ENCODE data around the gene ZCCHC3.
"Not testable (repeated sequence)": the region's sequence is repeated elsewhere in the genome, so short reads cannot be mapped to it uniquely, and the experiment has no call there.

The ZCCHC3 gene

GRCh38 chr20:297098-297924 is at the start of gene ZCCHC3:
TSS of gene ZCCHC3 (plus strand) at chr20:297570. CDS start at chr20:297587, 17 bp downstream.
- Mint-ChIP-seq H3K4me3 (peak within 1 kb of the TSS; percentile 100), H3K4me1 (ENCODE audit: low read depth) (peaks cover 36% of the 10 kb centered on the region), H3K27me3 (ENCODE audit: low read depth) (no peaks in the 10 kb centered on the region), H3K27ac (peak within 1 kb of the TSS; percentile 99), H3K36me3 (ENCODE audit: low read depth) (peaks cover 26% of the 10 kb centered on the region), H3K9me3 (no peaks in the 10 kb centered on the region)

GRCh38 chr20:251354-251753 is 46.0 kb upstream of the ZCCHC3 start:
- Mint-ChIP-seq H3K27ac (no peak overlapping the region), H3K4me3 (peak overlapping the region; percentile 36), H3K27me3 (ENCODE audit: low read depth) (no peaks in the 10 kb centered on the region)

GRCh38 chr20:252801-253200 is 44.6 kb upstream of the ZCCHC3 start:
- Mint-ChIP-seq H3K4me1 (ENCODE audit: low read depth) (peaks cover 6% of the 10 kb centered on the region), H3K27me3 (ENCODE audit: low read depth) (no peaks in the 10 kb centered on the region), H3K4me3 (no peak overlapping the region), H3K9me3 (no peaks in the 10 kb centered on the region), H3K27ac (no peak overlapping the region), H3K36me3 (ENCODE audit: low read depth) (no peaks in the 10 kb centered on the region)

More at GRCh38 chr20:251354-251753, 46.0 kb upstream of the ZCCHC3 start:
- Mint-ChIP-seq H3K9me3 (no peaks in the 10 kb centered on the region), H3K36me3 (ENCODE audit: low read depth) (no peaks in the 10 kb centered on the region), H3K4me1 (ENCODE audit: low read depth) (peaks cover 6% of the 10 kb centered on the region)

- not testable (repeated sequence) for H3K27me3 Mint-ChIP-seq (ENCODE audit: low read depth); H3K4me3 Mint-ChIP-seq; H3K9me3 Mint-ChIP-seq; H3K27ac Mint-ChIP-seq; H3K36me3 Mint-ChIP-seq (ENCODE audit: low read depth); H3K4me1 Mint-ChIP-seq (ENCODE audit: low read depth)
Observed at GRCh38 chr20:253447-253846, 43.9 kb upstream of the ZCCHC3 start.

GRCh38 chr20:257419-257818 is 40.0 kb upstream of the ZCCHC3 start, which contains the start of gene DEFB132:
TSS of gene DEFB132 (plus strand) at chr20:257724. CDS start at chr20:257779, 55 bp downstream.
- H3K36me3 Mint-ChIP-seq (ENCODE audit: low read depth) = no peaks in the 10 kb centered on the region

GRCh38 chr20:258269-258858 is 39.0 kb upstream of the ZCCHC3 start:
- Mint-ChIP-seq H3K9me3 (no peaks in the 10 kb centered on the region), H3K27me3 (ENCODE audit: low read depth) (no peaks in the 10 kb centered on the region), H3K36me3 (ENCODE audit: low read depth) (no peaks in the 10 kb centered on the region), H3K4me3 (no peak overlapping the region), H3K27ac (no peak overlapping the region), H3K4me1 (ENCODE audit: low read depth) (peaks cover 10% of the 10 kb centered on the region)

More at GRCh38 chr20:257419-257818, 40.0 kb upstream of the ZCCHC3 start, which contains the start of gene DEFB132:
- Mint-ChIP-seq H3K4me1 (ENCODE audit: low read depth) (peaks cover 10% of the 10 kb centered on the region), H3K9me3 (no peaks in the 10 kb centered on the region), H3K27me3 (ENCODE audit: low read depth) (no peaks in the 10 kb centered on the region), H3K27ac (no peak within 1 kb of the TSS), H3K4me3 (no peak within 1 kb of the TSS)

- Mint-ChIP-seq H3K36me3 (ENCODE audit: low read depth) (no peaks in the 10 kb centered on the region), H3K27ac (no peak overlapping the region), H3K27me3 (ENCODE audit: low read depth) (no peaks in the 10 kb centered on the region), H3K4me1 (ENCODE audit: low read depth) (peaks cover 10% of the 10 kb centered on the region), H3K9me3 (no peaks in the 10 kb centered on the region), H3K4me3 (no peak overlapping the region)
Observed at GRCh38 chr20:258963-259362, 38.4 kb upstream of the ZCCHC3 start.

GRCh38 chr20:259981-260380 is 37.4 kb upstream of the ZCCHC3 start:
- Mint-ChIP-seq H3K4me1 (ENCODE audit: low read depth) (peaks cover 10% of the 10 kb centered on the region), H3K9me3 (no peaks in the 10 kb centered on the region), H3K27me3 (ENCODE audit: low read depth) (no peaks in the 10 kb centered on the region), H3K36me3 (ENCODE audit: low read depth) (no peaks in the 10 kb centered on the region), H3K27ac (no peak overlapping the region), H3K4me3 (no peak overlapping the region)

- Mint-ChIP-seq H3K9me3 (no peaks in the 10 kb centered on the region), H3K27me3 (ENCODE audit: low read depth) (peaks cover 13% of the 10 kb centered on the region), H3K27ac (no peak overlapping the region), H3K36me3 (ENCODE audit: low read depth) (no peaks in the 10 kb centered on the region), H3K4me3 (no peak overlapping the region), H3K4me1 (ENCODE audit: low read depth) (peaks cover 15% of the 10 kb centered on the region)
Observed at GRCh38 chr20:263701-264100, 33.7 kb upstream of the ZCCHC3 start.

- Mint-ChIP-seq H3K27ac (no peak overlapping the region), H3K4me3 (peak overlapping the region; percentile 80), H3K27me3 (ENCODE audit: low read depth) (peaks cover 13% of the 10 kb centered on the region), H3K4me1 (ENCODE audit: low read depth) (peaks cover 10% of the 10 kb centered on the region), H3K9me3 (no peaks in the 10 kb centered on the region), H3K36me3 (ENCODE audit: low read depth) (no peaks in the 10 kb centered on the region)
Observed at GRCh38 chr20:266596-267562, 30.5 kb upstream of the ZCCHC3 start.

GRCh38 chr20:270517-270916 is 26.9 kb upstream of the ZCCHC3 start:
- Mint-ChIP-seq H3K9me3 (no peaks in the 10 kb centered on the region), H3K36me3 (ENCODE audit: low read depth) (no peaks in the 10 kb centered on the region), H3K27ac (no peak overlapping the region), H3K27me3 (ENCODE audit: low read depth) (peaks cover 9% of the 10 kb centered on the region), H3K4me3 (no peak overlapping the region), H3K4me1 (ENCODE audit: low read depth) (peaks cover 10% of the 10 kb centered on the region)

GRCh38 chr20:271069-271468 is 26.3 kb upstream of the ZCCHC3 start:
- H3K4me1 Mint-ChIP-seq (ENCODE audit: low read depth) = peaks cover 10% of the 10 kb centered on the region
- no peak overlapping the region for H3K4me3 Mint-ChIP-seq
- peaks cover 3% of the 10 kb centered on the region for H3K36me3 Mint-ChIP-seq (ENCODE audit: low read depth)
- H3K27ac Mint-ChIP-seq = no peak overlapping the region
- H3K27me3 Mint-ChIP-seq (ENCODE audit: low read depth) = peaks cover 9% of the 10 kb centered on the region
- H3K9me3 Mint-ChIP-seq = no peaks in the 10 kb centered on the region

- Mint-ChIP-seq H3K27me3 (ENCODE audit: low read depth) (peaks cover 4% of the 10 kb centered on the region), H3K27ac (no peak overlapping the region), H3K36me3 (ENCODE audit: low read depth) (peaks cover 5% of the 10 kb centered on the region), H3K4me1 (ENCODE audit: low read depth) (peaks cover 7% of the 10 kb centered on the region), H3K4me3 (no peak overlapping the region), H3K9me3 (no peaks in the 10 kb centered on the region)
Observed at GRCh38 chr20:271528-271927, 25.8 kb upstream of the ZCCHC3 start.

GRCh38 chr20:272718-273117 is 24.7 kb upstream of the ZCCHC3 start:
- Mint-ChIP-seq H3K27me3 (ENCODE audit: low read depth) (no peaks in the 10 kb centered on the region), H3K36me3 (ENCODE audit: low read depth) (peaks cover 5% of the 10 kb centered on the region)

More at GRCh38 chr20:272718-273117, 24.7 kb upstream of the ZCCHC3 start:
- no peaks in the 10 kb centered on the region for H3K9me3 Mint-ChIP-seq
- no peak overlapping the region for H3K4me3 Mint-ChIP-seq
- no peak overlapping the region for H3K27ac Mint-ChIP-seq
- H3K4me1 Mint-ChIP-seq (ENCODE audit: low read depth) = no peaks in the 10 kb centered on the region
